Inflammatory macrophage treated with lipopolysaccharide for 1 hour (primary cell): ENCODE results near the gene CDHR2.

Experiments used
- DNase-seq, 2 donors: peaks; one replicate each; pipeline ENCODE4 v3.0.0-alpha.2; 2020 to 2022

The CDHR2 gene

GRCh38 chr5:176624142-176624541 is 75.0 kb downstream of the CDHR2 start:
- DNase-seq = no peak

GRCh38 chr5:176624938-176625337 is 75.8 kb downstream of the CDHR2 start:
- no peak for DNase-seq

GRCh38 chr5:176625512-176625911 is 76.4 kb downstream of the CDHR2 start:
- DNase-seq = no peak

- DNase-seq = no peak
These were observed 77.1 kb downstream of the CDHR2 start for GRCh38 chr5:176625966-176626875.

- no peak for DNase-seq
These were observed 77.7 kb downstream of the CDHR2 start for GRCh38 chr5:176626876-176627236.

- no peak for DNase-seq
These were observed 78.4 kb downstream of the CDHR2 start for GRCh38 chr5:176627582-176627981.

- no peak for DNase-seq
These were observed 79.5 kb downstream of the CDHR2 start for GRCh38 chr5:176628406-176629228.

GRCh38 chr5:176629317-176629852 is 80.2 kb downstream of the CDHR2 start:
- no peak for DNase-seq

GRCh38 chr5:176629853-176630680 is 80.9 kb downstream of the CDHR2 start, which contains the start of the genes EIF4E1B and SNCB:
Gene EIF4E1B (plus strand): TSS chr5:176630675. CDS start chr5:176642788, 12,113 bp downstream.
Gene SNCB (minus strand): TSS chr5:176630534. CDS start chr5:176629654, 880 bp downstream.
- DNase-seq = no peak

GRCh38 chr5:176630681-176631222 is 81.6 kb downstream of the CDHR2 start:
- no peak for DNase-seq

GRCh38 chr5:176631383-176632200 is 82.5 kb downstream of the CDHR2 start:
- DNase-seq = no peak

GRCh38 chr5:176632745-176633144 is 83.6 kb downstream of the CDHR2 start:
- DNase-seq = no peak

GRCh38 chr5:176633598-176633997 is 84.5 kb downstream of the CDHR2 start:
- DNase-seq = no peak

GRCh38 chr5:176636426-176636825 is 87.3 kb downstream of the CDHR2 start:
- DNase-seq = no peak

GRCh38 chr5:176637556-176637955 is 88.4 kb downstream of the CDHR2 start:
- DNase-seq = no peak

- DNase-seq = no peak
These were observed 89.3 kb downstream of the CDHR2 start for GRCh38 chr5:176638437-176638836.

GRCh38 chr5:176639208-176639607 is 90.1 kb downstream of the CDHR2 start:
- no peak for DNase-seq

- DNase-seq = no peak
These were observed 90.8 kb downstream of the CDHR2 start for GRCh38 chr5:176639981-176640380.

- DNase-seq = no peak
These were observed 91.5 kb downstream of the CDHR2 start for GRCh38 chr5:176640616-176641015.

GRCh38 chr5:176642675-176643490 is 93.7 kb downstream of the CDHR2 start:
- no peak for DNase-seq
